HT-29 (cell line): Measurements from ENCODE around the gene ZNF530. TPM values are rescaled to one million over a fixed set of nuclear protein-coding genes. Genes with fewer than 3 reads are reported as not detected.
A peak's percentile ranks its signal among the peaks of the same experiment; 100 is the strongest.

ENCODE experiments used
- DNase-seq: peaks from one replicate; pipeline ENCODE4 v3.0.0-alpha.2; 2015; ENCODE audit warnings: low spot score
- total RNA-seq: library from RNA; depleted of rRNA; stranded (reverse); fragments of >200 nt; shearing (Covaris generic); gene quantifications from 2 replicates; pipeline ENCODE4 v1.2.3, GENCODE V29; 2014; rRNA removed

Gene ZNF530
- total RNA-seq, result 2.7 and 5.7 TPM in 2 replicates

GRCh38 chr19:57599761-57600383, at the start of gene ZNF530:
ZNF530 (plus strand) TSS chr19:57599885; CDS start chr19:57604346, 4,461 bp downstream.
- DNase-seq, result peak; percentile 87

- DNase-seq, result no peak
Measured at GRCh38 chr19:57552432-57552831, 47.3 kb upstream of the ZNF530 start.

- no peak for DNase-seq
Measured at GRCh38 chr19:57557659-57558058, 42.0 kb upstream of the ZNF530 start.

- no peak for DNase-seq
Measured at GRCh38 chr19:57558525-57558924, 41.2 kb upstream of the ZNF530 start.

GRCh38 chr19:57559008-57559403, 40.7 kb upstream of the ZNF530 start:
- peak; percentile 32 for DNase-seq

GRCh38 chr19:57559404-57560025, 40.2 kb upstream of the ZNF530 start, which contains the start of gene ZNF550:
ZNF550 (minus strand) TSS chr19:57559863; CDS start chr19:57559682, 181 bp downstream.
- DNase-seq, result peak; percentile 78

GRCh38 chr19:57560049-57560491, 39.6 kb upstream of the ZNF530 start:
- no peak for DNase-seq

GRCh38 chr19:57563547-57563946, 36.1 kb upstream of the ZNF530 start:
- DNase-seq, result no peak

GRCh38 chr19:57566396-57567265, 33.1 kb upstream of the ZNF530 start:
- peak; percentile 45 for DNase-seq

- DNase-seq, result no peak
Measured at GRCh38 chr19:57570707-57571106, 29.0 kb upstream of the ZNF530 start.

GRCh38 chr19:57572415-57572947, 27.2 kb upstream of the ZNF530 start:
- no peak for DNase-seq

GRCh38 chr19:57576661-57577060, 23.0 kb upstream of the ZNF530 start:
- no peak for DNase-seq

- DNase-seq, result peak; percentile 100
Measured at GRCh38 chr19:57578487-57579205, 21.0 kb upstream of the ZNF530 start, which contains the start of gene ZNF416. ZNF416 (minus strand) TSS chr19:57578911; CDS start chr19:57578704, 207 bp downstream.

GRCh38 chr19:57583104-57583520, 16.6 kb upstream of the ZNF530 start:
- DNase-seq, result no peak

GRCh38 chr19:57583521-57584416, 15.9 kb upstream of the ZNF530 start, which contains the start of gene ZIK1:
ZIK1 (plus strand) TSS chr19:57584145; CDS start chr19:57584357, 212 bp downstream.
- no peak for DNase-seq

GRCh38 chr19:57587529-57587928, 12.2 kb upstream of the ZNF530 start:
- DNase-seq, result no peak

- no peak for DNase-seq
Measured at GRCh38 chr19:57599377-57599760, 316 bp upstream of the ZNF530 start.

- DNase-seq, result no peak
Measured at GRCh38 chr19:57606931-57607330, 7.2 kb downstream of the ZNF530 start.

- DNase-seq, result no peak
Measured at GRCh38 chr19:57611113-57611512, 11.4 kb downstream of the ZNF530 start.
